ENCODE data around the gene HM13. TPM values are rescaled to one million over a fixed set of nuclear protein-coding genes. Genes with fewer than 3 reads are reported as not detected.
"Not testable (repeated sequence)": the region's sequence is repeated elsewhere in the genome, so short reads cannot be mapped to it uniquely, and the experiment has no call there.

Gene HM13
- total RNA-seq, 2 donors from 2014 or later, result 73.2 to 79.4 TPM

DNA sequence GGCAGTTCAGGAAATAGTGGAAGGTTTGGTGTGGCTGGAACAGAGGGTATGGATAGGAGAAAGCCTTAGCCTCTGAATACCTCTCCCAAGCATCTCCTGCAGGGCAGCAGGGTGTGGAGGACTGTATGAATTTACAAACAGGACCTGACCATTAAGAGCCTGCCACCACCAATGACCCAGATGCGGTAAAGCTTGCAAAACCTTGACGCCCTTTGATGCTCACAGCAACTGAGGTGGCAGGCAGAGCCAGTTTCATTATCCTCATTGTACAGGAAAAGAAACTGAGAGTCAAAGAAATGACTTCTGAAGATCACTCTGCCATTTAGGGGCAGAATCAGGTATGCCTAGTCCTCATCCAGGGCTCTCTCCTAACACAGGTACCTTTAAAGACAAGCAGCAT, 2.4 kb downstream of the HM13 start:
- peaks cover 58% of the 10 kb centered on the region for H3K4me1 ChIP-seq
- TF ChIP-seq, protein P1, sequence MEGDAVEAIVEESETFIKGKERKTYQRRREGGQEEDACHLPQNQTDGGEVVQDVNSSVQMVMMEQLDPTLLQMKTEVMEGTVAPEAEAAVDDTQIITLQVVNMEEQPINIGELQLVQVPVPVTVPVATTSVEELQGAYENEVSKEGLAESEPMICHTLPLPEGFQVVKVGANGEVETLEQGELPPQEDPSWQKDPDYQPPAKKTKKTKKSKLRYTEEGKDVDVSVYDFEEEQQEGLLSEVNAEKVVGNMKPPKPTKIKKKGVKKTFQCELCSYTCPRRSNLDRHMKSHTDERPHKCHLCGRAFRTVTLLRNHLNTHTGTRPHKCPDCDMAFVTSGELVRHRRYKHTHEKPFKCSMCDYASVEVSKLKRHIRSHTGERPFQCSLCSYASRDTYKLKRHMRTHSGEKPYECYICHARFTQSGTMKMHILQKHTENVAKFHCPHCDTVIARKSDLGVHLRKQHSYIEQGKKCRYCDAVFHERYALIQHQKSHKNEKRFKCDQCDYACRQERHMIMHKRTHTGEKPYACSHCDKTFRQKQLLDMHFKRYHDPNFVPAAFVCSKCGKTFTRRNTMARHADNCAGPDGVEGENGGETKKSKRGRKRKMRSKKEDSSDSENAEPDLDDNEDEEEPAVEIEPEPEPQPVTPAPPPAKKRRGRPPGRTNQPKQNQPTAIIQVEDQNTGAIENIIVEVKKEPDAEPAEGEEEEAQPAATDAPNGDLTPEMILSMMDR (IDR thresholded peaks at IDR 0.05), result no peak
- H3K27me3 ChIP-seq, result no peaks in the 10 kb centered on the region
- WGBS, 2 donors, result 44 to 68% methylated on average over 2 of the region's 2 CpGs
- no peak overlapping the region for H3K4me3 ChIP-seq
- H3K27ac ChIP-seq, result peak overlapping the region in 3 of 4 donors; percentile 37 to 94 (median 89)
- no peak for DNase-seq
- ATAC-seq, result no peak
- H3K36me3 ChIP-seq (replicated peaks in 1 of 2; ENCODE audit: insufficient read depth in 1 of 2, low read depth in 2 of 2), result no peaks in the 10 kb centered on the region
- no peaks in the 10 kb centered on the region for H3K9me3 ChIP-seq
- intact Hi-C loops (cut with DNase I), result no loop called here

DNA sequence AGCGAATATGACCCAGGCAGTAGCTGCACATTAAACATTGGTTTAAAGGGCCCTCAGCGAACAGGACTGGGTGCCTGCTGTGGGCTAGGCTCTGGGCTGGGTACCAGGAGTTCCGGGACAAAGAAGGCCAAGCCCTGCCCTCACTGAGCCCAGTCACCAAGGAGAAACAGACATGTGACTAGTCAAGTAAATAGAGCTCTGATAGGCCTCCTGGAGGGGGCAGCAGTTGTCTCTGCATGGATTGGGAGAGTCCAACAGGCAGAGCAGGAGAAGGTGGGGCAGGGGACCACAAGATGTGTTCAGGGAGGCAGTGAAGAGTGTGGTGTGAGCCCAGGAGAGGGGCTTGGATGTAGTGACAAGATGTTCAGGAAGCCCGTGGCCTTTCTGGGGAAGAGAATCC, 3.1 kb downstream of the HM13 start:
- DNase-seq (peak; percentile 76 to 84 (median 80)), ATAC-seq (peak; percentile 67)
- H3K36me3 ChIP-seq (replicated peaks in 1 of 2; ENCODE audit: insufficient read depth in 1 of 2, low read depth in 2 of 2), result no peaks in the 10 kb centered on the region
- H3K27me3 ChIP-seq, result no peaks in the 10 kb centered on the region
- intact Hi-C loops (cut with DNase I), result no loop called here
- peaks cover 66% of the 10 kb centered on the region for H3K4me1 ChIP-seq
- peak overlapping the region; percentile 11 to 89 (median 30) for H3K27ac ChIP-seq
- TF ChIP-seq, protein P1 (IDR thresholded peaks at IDR 0.05), result peak in 4 of 7 experiments; percentile 22 to 33 (median 24)
- no peak for TF ChIP-seq POLR2A (IDR thresholded peaks at IDR 0.05)
- no peak overlapping the region for H3K4me3 ChIP-seq
- no peaks in the 10 kb centered on the region for H3K9me3 ChIP-seq
- 17 to 32% methylated on average over 4 of the region's 4 CpGs for WGBS, 2 donors

DNA sequence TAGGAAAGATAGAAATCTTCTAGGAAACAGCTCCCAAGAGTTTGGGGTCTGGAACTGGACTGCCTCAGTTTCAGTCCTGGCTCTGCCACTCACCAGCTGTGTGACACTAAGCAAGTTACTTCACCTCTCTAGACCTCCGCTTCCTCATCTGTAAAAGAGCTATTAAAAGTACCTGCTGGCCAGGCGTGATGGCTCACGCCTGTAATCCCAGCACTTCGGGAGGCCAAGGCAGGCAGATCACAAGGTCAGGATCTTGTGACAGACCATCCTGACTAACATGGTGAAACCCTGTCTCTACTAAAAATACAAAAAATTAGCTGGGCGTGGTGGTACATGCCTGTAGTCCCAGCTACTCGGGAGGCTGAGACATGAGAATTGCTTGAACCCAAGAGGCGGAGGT, 7.0 kb downstream of the HM13 start:
- Histone ChIP-seq H3K4me1 (peaks cover 70% of the 10 kb centered on the region), H3K27ac (peak overlapping the region in 2 of 4 donors; percentile 50 to 54)
- H3K4me3 ChIP-seq; H3K36me3 ChIP-seq (replicated peaks in 1 of 2; ENCODE audit: insufficient read depth in 1 of 2, low read depth in 2 of 2); intact Hi-C loops (cut with DNase I); ATAC-seq; H3K27me3 ChIP-seq; H3K9me3 ChIP-seq; DNase-seq: not testable (repeated sequence)
- WGBS, 2 donors, result 68 to 82% methylated on average over 6 to 7 of the region's 7 CpGs

DNA sequence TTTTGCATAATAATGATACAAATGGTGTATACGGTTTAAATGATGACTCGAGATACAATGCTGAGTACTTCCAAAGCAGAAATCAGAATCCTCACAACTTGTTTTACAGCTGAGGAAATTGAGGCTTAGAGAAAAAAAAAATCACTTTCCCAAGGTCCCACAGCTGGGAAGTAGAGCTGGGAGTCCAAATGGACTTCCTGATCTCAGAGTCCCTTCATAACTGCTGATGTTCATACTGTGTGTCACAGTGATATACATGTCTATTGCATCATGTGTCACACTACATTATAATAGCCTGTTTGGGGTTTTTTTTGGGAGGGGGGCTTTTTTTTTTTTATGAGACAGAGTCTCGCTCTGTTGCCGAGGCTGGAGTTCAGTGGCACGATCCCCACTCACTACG, 8.5 kb downstream of the HM13 start:
- H3K27me3 ChIP-seq, result no peaks in the 10 kb centered on the region
- DNase-seq (no peak), ATAC-seq (no peak)
- 67 to 84% methylated on average over 6 of the region's 6 CpGs for WGBS, 2 donors
- H3K4me3 ChIP-seq, result no peak overlapping the region
- TF ChIP-seq POLR2A (IDR thresholded peaks at IDR 0.05), result no peak
- TF ChIP-seq, protein P1 (IDR thresholded peaks at IDR 0.05), result no peak
- peaks cover 57% of the 10 kb centered on the region for H3K4me1 ChIP-seq
- intact Hi-C loops (cut with DNase I), result no loop called here
- peak overlapping the region in 1 of 4 donors; percentile 48 for H3K27ac ChIP-seq
- H3K36me3 ChIP-seq (replicated peaks in 1 of 2; ENCODE audit: insufficient read depth in 1 of 2, low read depth in 2 of 2), result peaks cover 0 to 15% of the 10 kb centered on the region in 2 donors
- no peaks in the 10 kb centered on the region for H3K9me3 ChIP-seq

DNA sequence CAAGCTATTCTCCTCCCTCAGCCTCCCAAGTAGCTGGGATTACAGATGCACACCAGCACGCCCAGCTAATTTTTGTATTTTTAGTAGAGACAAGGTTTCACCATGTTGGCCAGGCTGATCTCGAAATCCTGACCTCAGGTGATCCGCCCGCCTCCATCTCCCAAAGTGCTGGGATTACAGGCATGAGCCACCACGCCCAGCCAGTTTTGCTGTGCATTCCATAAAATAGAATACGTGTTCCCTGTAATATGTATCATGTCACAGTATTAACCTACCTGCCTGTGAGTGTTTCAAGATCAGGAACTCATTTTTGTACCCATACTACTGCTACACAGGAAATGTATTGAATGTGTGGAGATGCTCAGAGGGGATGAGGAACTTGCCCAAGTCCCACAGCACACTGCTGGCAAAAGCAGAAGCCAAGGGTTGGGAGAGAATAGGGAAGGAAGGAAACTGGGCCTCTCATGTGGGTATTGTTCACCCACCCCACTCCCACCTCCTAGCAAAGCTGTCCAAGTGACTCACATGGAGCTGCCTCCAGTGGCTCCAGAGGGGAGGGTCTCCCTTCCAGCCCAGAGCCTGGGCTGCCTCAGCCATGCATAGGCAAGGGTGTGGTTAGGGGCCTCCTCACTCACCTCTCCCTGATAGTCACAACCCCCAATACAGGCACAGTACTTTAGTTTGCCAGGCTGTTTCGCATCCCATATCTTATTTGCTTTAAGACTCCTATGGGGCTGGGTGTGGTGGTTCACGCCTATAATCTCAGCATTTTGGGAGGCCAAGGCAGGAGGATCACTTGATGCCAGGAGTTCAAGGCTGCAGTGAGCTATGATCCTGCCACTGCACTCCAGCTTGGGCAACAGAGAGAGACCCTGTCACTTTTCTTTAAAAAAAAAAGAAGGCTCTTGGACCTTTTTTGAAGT, 9.4 kb downstream of the HM13 start:
- no peaks in the 10 kb centered on the region for H3K27me3 ChIP-seq
- ATAC-seq (no peak), DNase-seq (peak in 1 of 4 donors; percentile 59)
- WGBS, 2 donors, result 73 to 79% methylated on average over 8 of the region's 8 CpGs
- H3K36me3 ChIP-seq (replicated peaks in 1 of 2; ENCODE audit: insufficient read depth in 1 of 2, low read depth in 2 of 2), result peaks cover 5 to 21% of the 10 kb centered on the region in 2 donors
- H3K4me3 ChIP-seq, result no peak overlapping the region
- peaks cover 53% of the 10 kb centered on the region for H3K4me1 ChIP-seq
- peak overlapping the region in 2 of 4 donors; percentile 26 to 48 for H3K27ac ChIP-seq
- TF ChIP-seq POLR2A (IDR thresholded peaks at IDR 0.05), result no peak
- TF ChIP-seq, protein P1 (IDR thresholded peaks at IDR 0.05), result no peak
- H3K9me3 ChIP-seq, result no peaks in the 10 kb centered on the region
- intact Hi-C loops (cut with DNase I), result no loop called here
